ENCODE data around the gene IFIT1.
A peak's percentile ranks its signal among the peaks of the same experiment; 100 is the strongest.

DNA sequence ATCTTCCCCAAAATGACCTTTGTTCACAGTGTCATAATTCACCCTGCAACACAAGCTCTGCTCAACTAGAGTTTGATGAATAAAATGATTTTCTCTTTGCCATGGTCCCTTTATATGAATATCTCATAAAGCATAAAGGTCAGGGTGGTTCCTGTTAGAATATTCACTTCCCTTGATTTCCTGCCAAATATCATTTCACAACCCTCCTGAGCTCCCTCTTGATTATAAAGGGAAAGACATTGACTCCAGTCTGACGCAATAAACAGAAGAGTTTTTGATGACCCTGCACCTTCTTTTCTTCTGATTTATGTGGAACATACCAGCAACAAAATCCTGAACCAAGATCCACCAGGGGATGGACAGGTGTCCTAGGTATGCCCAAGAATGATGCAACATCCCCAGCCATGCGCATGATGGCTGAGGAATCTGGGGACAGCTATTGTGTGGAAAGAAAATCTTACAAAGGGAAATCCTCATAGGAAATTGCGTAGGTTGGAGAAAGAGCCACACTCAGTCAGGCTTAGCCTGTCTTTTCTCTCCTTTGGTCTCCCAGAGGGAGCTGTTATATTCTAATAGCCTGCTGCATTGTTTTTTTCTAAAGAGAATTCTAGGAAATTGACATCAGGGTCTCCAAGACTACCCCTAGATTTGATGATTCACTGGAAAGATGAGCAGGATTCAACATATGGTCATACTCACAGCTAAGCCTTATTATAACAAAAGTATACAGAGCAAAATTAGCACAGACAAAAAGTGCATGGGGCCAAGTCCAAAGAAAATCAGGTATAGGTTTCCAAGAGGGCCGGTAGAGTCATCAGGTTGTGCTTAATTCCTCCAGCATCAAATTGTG, 45.8 kb upstream of the IFIT1 start:
- TF ChIP-seq POLR2AphosphoS5 (IDR thresholded peaks at IDR 0.05), result peak in 1 of 3 donors; percentile 15
- TF ChIP-seq, protein P1, sequence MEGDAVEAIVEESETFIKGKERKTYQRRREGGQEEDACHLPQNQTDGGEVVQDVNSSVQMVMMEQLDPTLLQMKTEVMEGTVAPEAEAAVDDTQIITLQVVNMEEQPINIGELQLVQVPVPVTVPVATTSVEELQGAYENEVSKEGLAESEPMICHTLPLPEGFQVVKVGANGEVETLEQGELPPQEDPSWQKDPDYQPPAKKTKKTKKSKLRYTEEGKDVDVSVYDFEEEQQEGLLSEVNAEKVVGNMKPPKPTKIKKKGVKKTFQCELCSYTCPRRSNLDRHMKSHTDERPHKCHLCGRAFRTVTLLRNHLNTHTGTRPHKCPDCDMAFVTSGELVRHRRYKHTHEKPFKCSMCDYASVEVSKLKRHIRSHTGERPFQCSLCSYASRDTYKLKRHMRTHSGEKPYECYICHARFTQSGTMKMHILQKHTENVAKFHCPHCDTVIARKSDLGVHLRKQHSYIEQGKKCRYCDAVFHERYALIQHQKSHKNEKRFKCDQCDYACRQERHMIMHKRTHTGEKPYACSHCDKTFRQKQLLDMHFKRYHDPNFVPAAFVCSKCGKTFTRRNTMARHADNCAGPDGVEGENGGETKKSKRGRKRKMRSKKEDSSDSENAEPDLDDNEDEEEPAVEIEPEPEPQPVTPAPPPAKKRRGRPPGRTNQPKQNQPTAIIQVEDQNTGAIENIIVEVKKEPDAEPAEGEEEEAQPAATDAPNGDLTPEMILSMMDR (IDR thresholded peaks at IDR 0.05), result no peak

Measured in transverse colon (tissue), 4 donors.